Progenitor cell of endocrine pancreas (in vitro differentiated cells): ENCODE measurements around the gene USP10. TPM values are rescaled to one million over a fixed set of nuclear protein-coding genes. Genes with fewer than 3 reads are reported as not detected.

Experiments used
- DNase-seq: peaks from one replicate; pipeline ENCODE4 v3.0.0; 2021; ENCODE audit warnings: low spot score; ENCODE audit not compliant: unreplicated experiment
- H3K27ac Mint-ChIP-seq: 2 replicates; pipeline ENCODE4 v1.8.0; 2021; ENCODE audit warnings: mild to moderate bottlenecking, moderate library complexity, mixed read lengths
- H3K27me3 Mint-ChIP-seq: 2 replicates; pipeline ENCODE4 v1.8.0; 2021; ENCODE audit warnings: mixed read lengths
- H3K36me3 Mint-ChIP-seq: 2 replicates; pipeline ENCODE4 v1.8.0; 2022; ENCODE audit warnings: mixed read lengths; ENCODE audit not compliant: insufficient read depth
- H3K4me1 Mint-ChIP-seq: 2 replicates; pipeline ENCODE4 v1.8.0; 2021; ENCODE audit warnings: low read depth, mixed read lengths
- H3K4me3 Mint-ChIP-seq: 2 replicates; pipeline ENCODE4 v1.8.0; 2021; ENCODE audit warnings: low read depth, mild to moderate bottlenecking, moderate library complexity, mixed read lengths
- H3K9me3 Mint-ChIP-seq: 2 replicates; pipeline ENCODE4 v1.8.0; 2021; ENCODE audit warnings: low read depth, mixed read lengths
- CTCF ChIP-seq: fragments of 200-600 bp; sonication (generic); IDR thresholded peaks from one replicate; pipeline ENCODE4 v1.5.0; 2021; ENCODE audit warnings: antibody characterized with exemption, mild to moderate bottlenecking; ENCODE audit not compliant: unreplicated experiment
- total RNA-seq: library from RNA; stranded (reverse); gene quantifications from 2 replicates; pipeline ENCODE4 v1.2.1, GENCODE V29; 2021

Gene USP10
- total RNA-seq, 1 donor from 2014 or later: 139 TPM

- no peaks in the 10 kb centered on the region for H3K9me3 Mint-ChIP-seq
- no peak for DNase-seq
Measured at GRCh38 chr16:84807776-84808175, 108.0 kb downstream of the USP10 start.

GRCh38 chr16:84808826-84809225 is 109.0 kb downstream of the USP10 start:
- peaks cover 17% of the 10 kb centered on the region for H3K27me3 Mint-ChIP-seq
- no peak for DNase-seq
- H3K4me1 Mint-ChIP-seq: no peaks in the 10 kb centered on the region
- no peaks in the 10 kb centered on the region for H3K9me3 Mint-ChIP-seq
- no peak overlapping the region for H3K27ac Mint-ChIP-seq
- no peaks in the 10 kb centered on the region for H3K36me3 Mint-ChIP-seq
- H3K4me3 Mint-ChIP-seq: no peak overlapping the region
- TF ChIP-seq CTCF: no peak

More at GRCh38 chr16:84807776-84808175, 108.0 kb downstream of the USP10 start:
- H3K4me1 Mint-ChIP-seq: no peaks in the 10 kb centered on the region
- no peaks in the 10 kb centered on the region for H3K36me3 Mint-ChIP-seq
- no peak overlapping the region for H3K4me3 Mint-ChIP-seq
- no peak overlapping the region for H3K27ac Mint-ChIP-seq
- H3K27me3 Mint-ChIP-seq: peaks cover 8% of the 10 kb centered on the region
- no peak for TF ChIP-seq CTCF

- no peaks in the 10 kb centered on the region for H3K36me3 Mint-ChIP-seq
- no peak overlapping the region for H3K4me3 Mint-ChIP-seq
- peaks cover 34% of the 10 kb centered on the region for H3K27me3 Mint-ChIP-seq
Measured at GRCh38 chr16:84810518-84811273, 110.9 kb downstream of the USP10 start.

GRCh38 chr16:84811529-84811928 is 111.7 kb downstream of the USP10 start:
- peaks cover 40% of the 10 kb centered on the region for H3K27me3 Mint-ChIP-seq

More at GRCh38 chr16:84810518-84811273, 110.9 kb downstream of the USP10 start:
- no peak for TF ChIP-seq CTCF
- Mint-ChIP-seq H3K27ac (no peak overlapping the region), H3K9me3 (no peaks in the 10 kb centered on the region), H3K4me1 (no peaks in the 10 kb centered on the region)
- no peak for DNase-seq

More at GRCh38 chr16:84811529-84811928, 111.7 kb downstream of the USP10 start:
- no peak for DNase-seq
- Mint-ChIP-seq H3K4me1 (no peaks in the 10 kb centered on the region), H3K27ac (no peak overlapping the region), H3K36me3 (no peaks in the 10 kb centered on the region), H3K9me3 (no peaks in the 10 kb centered on the region), H3K4me3 (no peak overlapping the region)
- TF ChIP-seq CTCF: no peak
